ENCODE data around the gene HEY2.

HEY2 gene

GRCh38 chr6:125745281-125746018 is 4.0 kb upstream of the HEY2 start:
- no peak for TF ChIP-seq CTCF (IDR thresholded peaks at IDR 0.05; ENCODE audit: borderline replicate concordance, insufficient read depth, low read depth, low read length)

GRCh38 chr6:125746019-125746414 is 3.4 kb upstream of the HEY2 start:
- H3K4me3 ChIP-seq (ENCODE audit: low read depth, low read length): no peak overlapping the region
- no peak for TF ChIP-seq CTCF (IDR thresholded peaks at IDR 0.05; ENCODE audit: borderline replicate concordance, insufficient read depth, low read depth, low read length)

More at GRCh38 chr6:125745281-125746018, 4.0 kb upstream of the HEY2 start:
- no peak overlapping the region for H3K4me3 ChIP-seq (ENCODE audit: low read depth, low read length)

DNA sequence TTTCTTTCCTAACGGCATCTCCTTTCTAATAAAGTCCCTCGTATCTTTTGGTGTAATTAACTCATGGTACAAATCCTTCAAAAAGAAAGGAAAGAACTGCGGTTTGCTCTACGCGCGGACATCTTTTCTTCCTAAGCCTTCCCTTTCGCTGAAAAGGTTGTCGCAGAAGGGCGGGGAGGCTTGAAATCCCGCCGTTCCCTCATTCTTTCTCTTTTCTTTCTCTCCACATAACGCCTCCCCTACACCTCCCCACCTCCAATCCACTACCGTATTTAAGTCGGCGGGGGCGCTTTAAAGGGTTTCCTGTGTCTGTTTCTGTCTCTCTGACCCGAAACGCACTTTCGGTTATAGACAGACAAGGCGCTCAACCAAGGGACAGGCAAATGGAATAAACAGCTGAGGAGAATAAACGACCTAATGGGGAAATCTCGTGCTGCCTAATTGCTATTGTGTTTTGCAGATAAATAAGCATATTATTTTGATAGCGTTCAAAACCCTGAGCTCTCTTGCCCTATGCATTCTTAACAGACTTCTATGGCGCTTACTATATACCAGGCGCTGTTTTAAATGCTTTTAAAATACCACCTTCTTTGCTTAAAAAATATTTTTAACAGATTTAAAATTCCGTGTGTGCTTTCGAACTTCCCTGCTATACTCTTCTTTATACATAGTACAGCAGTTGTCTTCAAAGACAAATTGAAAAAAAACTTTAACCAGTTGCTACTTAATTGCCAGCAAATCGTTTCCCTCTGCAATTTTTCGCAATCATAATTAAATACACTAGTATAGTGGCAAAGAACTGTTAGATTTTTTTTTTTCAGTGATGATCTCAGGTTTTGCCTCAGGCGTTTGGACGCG is 2.5 kb upstream of the HEY2 start:
- no peak for TF ChIP-seq CTCF (IDR thresholded peaks at IDR 0.05; ENCODE audit: borderline replicate concordance, insufficient read depth, low read depth, low read length)
- H3K4me3 ChIP-seq (ENCODE audit: low read depth, low read length): peak overlapping the region; percentile 41

- TF ChIP-seq CTCF (IDR thresholded peaks at IDR 0.05; ENCODE audit: borderline replicate concordance, insufficient read depth, low read depth, low read length): no peak
Observed at GRCh38 chr6:125747589-125748405, 1.6 kb upstream of the HEY2 start.

GRCh38 chr6:125748406-125749172 is 843 bp upstream of the HEY2 start:
- no peak for TF ChIP-seq CTCF (IDR thresholded peaks at IDR 0.05; ENCODE audit: borderline replicate concordance, insufficient read depth, low read depth, low read length)
- peak overlapping the region; percentile 61 for H3K4me3 ChIP-seq (ENCODE audit: low read depth, low read length)

More at GRCh38 chr6:125747589-125748405, 1.6 kb upstream of the HEY2 start:
- peak overlapping the region; percentile 41 for H3K4me3 ChIP-seq (ENCODE audit: low read depth, low read length)
